Caco-2 (cell line): ENCODE results near the gene AUTS2. TPM values are rescaled to one million over a fixed set of nuclear protein-coding genes. Genes with fewer than 3 reads are reported as not detected.

Source experiments
- BruUV-seq: library from RNA; stranded (reverse); fragments of 400-500 nt; replicated peaks from 2 replicates; lab custom pipeline; 2021; lab: Mats Ljungman, UMichigan
- CTCF ChIA-PET: fragments of 300-600 bp; sonication (Branson Sonifier 250); formaldehyde crosslinking; loops from one replicate; lab custom pipeline; 2022; ENCODE audit warnings: antibody characterized with exemption; lab: Charles Lee
- POLR2A ChIA-PET: fragments of 300-600 bp; sonication (Branson Sonifier 250); formaldehyde crosslinking; loops from one replicate; lab custom pipeline; 2022; ENCODE audit warnings: antibody characterized with exemption; lab: Charles Lee
- DNase-seq, 2 experiments: peaks; one replicate each; pipeline versions ENCODE4 v3.0.0 to v3.0.0-alpha.2; 2020 to 2022
- H3K27me3 ChIP-seq: replicated peaks from 2 replicates; pipeline ENCODE4 v1.6.0; 2011; ENCODE audit warnings: low read length; ENCODE audit not compliant: control insufficient read depth, insufficient read depth
- H3K36me3 ChIP-seq: 2 replicates; pipeline ENCODE4 v1.5.1; 2011; ENCODE audit warnings: low read length; ENCODE audit not compliant: control insufficient read depth, insufficient read depth
- H3K4me1 ChIP-seq: fragments of 250-450 bp; sonication (Bioruptor Pico); 2 replicates; pipeline ENCODE4 v1.5.1; 2020; ENCODE audit warnings: mild to moderate bottlenecking
- H3K4me3 ChIP-seq: 2 replicates; pipeline ENCODE4 v1.5.1; 2011; ENCODE audit warnings: low read depth, mild to moderate bottlenecking, control low read depth, low read length
- H3K9me3 ChIP-seq: fragments of 250-450 bp; sonication (Bioruptor Pico); 2 replicates; pipeline ENCODE4 v1.5.1; 2020; ENCODE audit warnings: mild to moderate bottlenecking, moderate library complexity
- H3K27ac Mint-ChIP-seq: one replicate; pipeline ENCODE4 v1.8.0; 2022; ENCODE audit warnings: mixed read lengths; ENCODE audit not compliant: unreplicated experiment
- H3K27me3 Mint-ChIP-seq: one replicate; pipeline ENCODE4 v1.8.0; 2022; ENCODE audit warnings: mixed read lengths; ENCODE audit not compliant: insufficient read depth, unreplicated experiment
- H3K36me3 Mint-ChIP-seq: one replicate; pipeline ENCODE4 v1.8.0; 2022; ENCODE audit warnings: mild to moderate bottlenecking, mixed read lengths; ENCODE audit not compliant: insufficient read depth, unreplicated experiment
- H3K4me1 Mint-ChIP-seq: one replicate; pipeline ENCODE4 v1.8.0; 2022; ENCODE audit warnings: low read depth, mixed read lengths; ENCODE audit not compliant: unreplicated experiment
- H3K4me3 Mint-ChIP-seq: one replicate; pipeline ENCODE4 v1.8.0; 2022; ENCODE audit warnings: mild to moderate bottlenecking, moderate library complexity, mixed read lengths; ENCODE audit not compliant: unreplicated experiment
- H3K9me3 Mint-ChIP-seq: one replicate; pipeline ENCODE4 v1.8.0; 2022; ENCODE audit warnings: mixed read lengths; ENCODE audit not compliant: unreplicated experiment
- CTCF ChIP-seq, 2 experiments: fragments of 200-600 bp in 1 of 2; IDR thresholded peaks; 1 replicate in 1 of 2; 2 replicates in 1 of 2; pipeline versions ENCODE4 v1.5.1 to v1.8.0; 2011 to 2022; ENCODE audit warnings: antibody characterized with exemption in 1 of 2, control low read depth in 1 of 2, inconsistent platforms in 1 of 2, low read depth in 1 of 2, low read length in 1 of 2, mild to moderate bottlenecking in 1 of 2, moderate library complexity in 1 of 2; ENCODE audit not compliant: insufficient read depth in 1 of 2, severe bottlenecking in 1 of 2, unreplicated experiment in 1 of 2
- intact Hi-C: fragments of 100-400 bp; cut with micrococcal nuclease; formaldehyde crosslinking; loops from one replicate; pipeline ENCODE4 v1.10.0; 2022; ENCODE audit not compliant: unreplicated experiment
- total RNA-seq: library from RNA; stranded (reverse); gene quantifications from 2 replicates; pipeline ENCODE4 v1.2.3, GENCODE V29; 2022

Gene AUTS2
- total RNA-seq, 1 experiment from 2014 or later: 37.1 TPM

GRCh38 chr7:70036695-70037094, 438.4 kb downstream of the AUTS2 start:
- H3K9me3 ChIP-seq: no peaks in the 10 kb centered on the region
- Mint-ChIP-seq H3K36me3 (no peaks in the 10 kb centered on the region), H3K27me3 (peaks cover 7% of the 10 kb centered on the region), H3K27ac (peak overlapping the region; percentile 13), H3K9me3 (no peaks in the 10 kb centered on the region), H3K4me3 (no peak overlapping the region), H3K4me1 (no peaks in the 10 kb centered on the region)
- intact Hi-C loops: no loop called here
- H3K36me3 ChIP-seq: no peaks in the 10 kb centered on the region
- CTCF ChIA-PET: no interaction called here
- no peak overlapping the region for H3K4me3 ChIP-seq
- DNase-seq: no peak
- H3K4me1 ChIP-seq: no peaks in the 10 kb centered on the region
- no peaks in the 10 kb centered on the region for H3K27me3 ChIP-seq
- no peak for TF ChIP-seq CTCF (IDR thresholded peaks at IDR 0.05; ENCODE audit: insufficient read depth in 1 of 2, low read depth in 1 of 2, low read length in 1 of 2, severe bottlenecking in 1 of 2, unreplicated experiment in 1 of 2)
- BruUV-seq: no TSS peak
- POLR2A ChIA-PET: no interaction called here

GRCh38 chr7:70037171-70037933, 439.1 kb downstream of the AUTS2 start:
- H3K9me3 ChIP-seq: no peaks in the 10 kb centered on the region
- intact Hi-C loops: no loop called here
- H3K27me3 Mint-ChIP-seq: peaks cover 7% of the 10 kb centered on the region
- DNase-seq: no peak
- ChIA-PET POLR2A (no interaction called here), CTCF (no interaction called here)
- H3K36me3 Mint-ChIP-seq: no peaks in the 10 kb centered on the region
- H3K4me1 ChIP-seq: no peaks in the 10 kb centered on the region
- no peaks in the 10 kb centered on the region for H3K9me3 Mint-ChIP-seq
- BruUV-seq: no TSS peak
- H3K36me3 ChIP-seq: no peaks in the 10 kb centered on the region
- TF ChIP-seq CTCF (IDR thresholded peaks at IDR 0.05; ENCODE audit: insufficient read depth in 1 of 2, low read depth in 1 of 2, low read length in 1 of 2, severe bottlenecking in 1 of 2, unreplicated experiment in 1 of 2): no peak
- H3K27ac Mint-ChIP-seq: peak overlapping the region; percentile 13
- H3K4me3 ChIP-seq: no peak overlapping the region
- no peaks in the 10 kb centered on the region for H3K4me1 Mint-ChIP-seq
- H3K4me3 Mint-ChIP-seq: no peak overlapping the region
- no peaks in the 10 kb centered on the region for H3K27me3 ChIP-seq

GRCh38 chr7:70040051-70040450, 441.8 kb downstream of the AUTS2 start:
- Histone ChIP-seq H3K27me3 (no peaks in the 10 kb centered on the region), H3K9me3 (no peaks in the 10 kb centered on the region), H3K36me3 (no peaks in the 10 kb centered on the region), H3K4me3 (no peak overlapping the region), H3K4me1 (no peaks in the 10 kb centered on the region)
- Mint-ChIP-seq H3K9me3 (no peaks in the 10 kb centered on the region), H3K36me3 (no peaks in the 10 kb centered on the region), H3K4me1 (no peaks in the 10 kb centered on the region), H3K27ac (no peak overlapping the region), H3K4me3 (no peak overlapping the region), H3K27me3 (peaks cover 5% of the 10 kb centered on the region)
- no TSS peak for BruUV-seq
- intact Hi-C loops: no loop called here
- POLR2A ChIA-PET: no interaction called here
- CTCF ChIA-PET: no interaction called here
- TF ChIP-seq CTCF (IDR thresholded peaks at IDR 0.05; ENCODE audit: insufficient read depth in 1 of 2, low read depth in 1 of 2, low read length in 1 of 2, severe bottlenecking in 1 of 2, unreplicated experiment in 1 of 2): no peak
- no peak for DNase-seq
